ENCODE measurements around the gene LDAH. TPM values are rescaled to one million over a fixed set of nuclear protein-coding genes. Genes with fewer than 3 reads are reported as not detected.

LDAH gene
- total and polyA plus RNA-seq, 2 donors (not counting 1 experiment from before 2014, with no cell fraction given), result 9.0 to 31.3 TPM

- intact Hi-C loops (cut with micrococcal nuclease), result loop anchor here (1.0 to 5.0 kb wide), 3 partner anchors 10 to 146 kb away; partner anchors contain the start of gene LDAH
- Mint-ChIP-seq H3K27ac (peak overlapping the region; percentile 98), H3K4me3 (peak overlapping the region; percentile 80), H3K9me3 (ENCODE audit: insufficient read depth) (no peaks in the 10 kb centered on the region), H3K27me3 (no peaks in the 10 kb centered on the region), H3K4me1 (peaks cover 59% of the 10 kb centered on the region)
- Histone ChIP-seq H3K79me2 (ENCODE audit: control insufficient read depth, insufficient read depth, low read length) (no peaks in the 10 kb centered on the region), H3K27me3 (replicated peaks in 1 of 4; ENCODE audit: control extremely low read depth in 1 of 4, control insufficient read depth in 3 of 4, insufficient read depth in 4 of 4, low read length in 3 of 4) (peaks cover 0 to 16% (median 4%) of the 10 kb centered on the region in 4 experiments), H4K20me1 (ENCODE audit: control insufficient read depth, insufficient read depth, low read length, poor library complexity, severe bottlenecking) (no peaks in the 10 kb centered on the region), H3K9me3 (ENCODE audit: control extremely low read depth in 1 of 3, control insufficient read depth in 2 of 3, insufficient read depth in 1 of 3, low read length in 2 of 3) (peaks cover 0 to 4% (median 0%) of the 10 kb centered on the region in 3 donors), H3K27ac (ENCODE audit: low read length in 2 of 2) (peak overlapping the region; percentile 63 to 82), H3K36me3 (replicated peaks in 1 of 2; ENCODE audit: control extremely low read depth in 1 of 2, control insufficient read depth in 1 of 2, extremely low read depth in 1 of 2, insufficient read depth in 2 of 2, low read length in 1 of 2) (peaks cover 0 to 20% of the 10 kb centered on the region in 2 experiments), H3K4me3 (ENCODE audit: control extremely low read depth in 1 of 5, extremely low read depth in 1 of 5, insufficient read depth in 1 of 5, low read depth in 2 of 5, low read length in 4 of 5) (peak overlapping the region in 1 of 5 experiments; percentile 15), H3K4me1 (ENCODE audit: control insufficient read depth in 2 of 2, insufficient read depth in 2 of 2, low read length in 2 of 2) (peaks cover 35 to 86% of the 10 kb centered on the region in 2 donors), H2AFZ (ENCODE audit: insufficient read depth, low read depth, low read length, poor library complexity, severe bottlenecking) (no peak overlapping the region), H3K9ac (ENCODE audit: low read length) (peak overlapping the region; percentile 1), H3K4me2 (replicated peaks; ENCODE audit: low read depth, low read length, poor library complexity, severe bottlenecking) (peak overlapping the region; percentile 53)
- ChIA-PET CTCF (interaction anchor here (0.5 to 8.8 kb wide), 16 partner anchors 9 to 323 kb away, joined by 3 to 160 read pairs (median 5); partner anchors contain the start of genes GDF7, HS1BP3, LDAH and RHOB), POLR2A (interaction anchor here (0.9 to 3.2 kb wide), 6 partner anchors 9 to 229 kb away, joined by 3 to 74 read pairs (median 8); partner anchors contain the start of genes GDF7, HS1BP3 and RHOB)
- WGBS (ENCODE audit: insufficient coverage), result 25% methylated on average over 2 of the region's 6 CpGs
- no peak for TF ChIP-seq EZH2 (IDR thresholded peaks at IDR 0.05; ENCODE audit: borderline replicate concordance, insufficient read depth, low read depth, low read length, poor library complexity, severe bottlenecking)
- no peak for TF ChIP-seq CTCF (IDR thresholded peaks at IDR 0.05)
- ATAC-seq (ENCODE audit: low read depth) (peak; percentile 79), DNase-seq (peak; percentile 83)
Observed at GRCh38 chr2:20675701-20676352, 147.1 kb downstream of the LDAH start.
